Body of pancreas (tissue), 4 donors: ENCODE measurements around the gene FN3KRP. TPM values are rescaled to one million over a fixed set of nuclear protein-coding genes. Genes with fewer than 3 reads are reported as not detected.

Experiments used
- ATAC-seq: fragments of 150-250 bp; one replicate; pipeline ENCODE4 v1.9.1; 2016
- DNase-seq, 4 donors: peaks; one replicate each; pipeline ENCODE4 v3.0.0-alpha.2; 2019
- H3K27ac ChIP-seq, 4 donors: fragments of 200-600 bp; sonication (generic); 1 replicate in 3 of 4; 2 replicates in 1 of 4; pipeline versions ENCODE4 v1.5.1 to v1.6.1; 2016 to 2019; ENCODE audit warnings: mild to moderate bottlenecking in 1 of 4, mixed read lengths in 1 of 4, moderate library complexity in 1 of 4
- H3K27me3 ChIP-seq, 2 donors: fragments of 200-600 bp; sonication (generic); one replicate each; pipeline ENCODE4 v1.6.0; 2016; ENCODE audit warnings: mild to moderate bottlenecking in 1 of 2
- H3K36me3 ChIP-seq, 2 donors: fragments of 200-600 bp; sonication (generic); replicated peaks in 1 of 2; 2 replicates each; pipeline ENCODE4 v1.5.1; 2016; ENCODE audit warnings: low read depth in 2 of 2; ENCODE audit not compliant: insufficient read depth in 1 of 2
- H3K4me1 ChIP-seq: fragments of 200-600 bp; sonication (generic); one replicate; pipeline ENCODE4 v1.6.0; 2016
- H3K4me3 ChIP-seq, 2 donors: fragments of 200-600 bp; sonication (generic); 1 replicate in 1 of 2; 2 replicates in 1 of 2; pipeline ENCODE4 v1.5.1; 2016 to 2019
- H3K9me3 ChIP-seq, 3 donors: fragments of 200-600 bp; sonication (generic); 1 replicate in 2 of 3; 2 replicates in 1 of 3; pipeline ENCODE4 v1.5.1; 2016
- CTCF ChIP-seq, 7 experiments: fragments of 450-650 bp in 4 of 7; fragments of 200-600 bp in 3 of 7; sonication (generic) in 3 of 7; IDR thresholded peaks; one replicate each; pipeline ENCODE4 v1.5.1; 2016 to 2019; ENCODE audit warnings: antibody characterized with exemption in 7 of 7
- POLR2A ChIP-seq, 3 donors: fragments of 450-650 bp; IDR thresholded peaks; one replicate each; pipeline ENCODE4 v1.6.1; 2016; ENCODE audit warnings: antibody characterized with exemption in 3 of 3, mild to moderate bottlenecking in 2 of 3
- WGBS, 2 donors: methylation state at CpG; one replicate each; pipeline ENCODE4 v1.1.5; 2017; 5-methylcytosine and 5-hydroxymethylcytosine counted together
- intact Hi-C: fragments of 100-400 bp; cut with DNase I; formaldehyde crosslinking; loops from one replicate; pipeline ENCODE4 v1.15.1; 2023
- total RNA-seq, 2 donors: library from RNA; depleted of rRNA; stranded (reverse); fragments of >200 nt; gene quantifications; one replicate each; pipeline ENCODE4 v1.1.0, GENCODE V29; 2016

FN3KRP gene
- total RNA-seq, 2 donors from 2014 or later, result 7.6 to 8.0 TPM

- intact Hi-C loops, result no loop called here
- H3K4me3 ChIP-seq, result no peak overlapping the region
- no peaks in the 10 kb centered on the region for H3K9me3 ChIP-seq
- DNase-seq, result peak in 2 of 4 donors; percentile 37 to 41
- peaks cover 31% of the 10 kb centered on the region for H3K4me1 ChIP-seq
- peak overlapping the region; percentile 44 to 79 (median 71) for H3K27ac ChIP-seq
- peak; percentile 79 for ATAC-seq
- 43 to 53% methylated on average over 4 to 10 of the region's 10 CpGs for WGBS, 2 donors
- peak in 1 of 3 donors; percentile 17 for TF ChIP-seq POLR2A (IDR thresholded peaks at IDR 0.05)
- no peak for TF ChIP-seq CTCF (IDR thresholded peaks at IDR 0.05)
- H3K36me3 ChIP-seq, result no peaks in the 10 kb centered on the region
- no peaks in the 10 kb centered on the region for H3K27me3 ChIP-seq
These were observed 29.1 kb upstream of the FN3KRP start for GRCh38 chr17:82687375-82687861.

GRCh38 chr17:82687871-82688270 lies 28.6 kb upstream of the FN3KRP start:
- DNase-seq (no peak), ATAC-seq (no peak)
- H3K36me3 ChIP-seq, result no peaks in the 10 kb centered on the region
- intact Hi-C loops, result no loop called here
- H3K4me1 ChIP-seq, result peaks cover 31% of the 10 kb centered on the region
- H3K9me3 ChIP-seq, result no peaks in the 10 kb centered on the region
- no peaks in the 10 kb centered on the region for H3K27me3 ChIP-seq
- 85 to 92% methylated on average over 6 to 9 of the region's 9 CpGs for WGBS, 2 donors
- TF ChIP-seq POLR2A (IDR thresholded peaks at IDR 0.05) (no peak), CTCF (IDR thresholded peaks at IDR 0.05) (no peak)
- peak overlapping the region in 3 of 4 donors; percentile 69 to 79 (median 73) for H3K27ac ChIP-seq
- no peak overlapping the region for H3K4me3 ChIP-seq

GRCh38 chr17:82689077-82689476 lies 27.4 kb upstream of the FN3KRP start:
- Histone ChIP-seq H3K9me3 (no peaks in the 10 kb centered on the region), H3K36me3 (no peaks in the 10 kb centered on the region), H3K27me3 (no peaks in the 10 kb centered on the region), H3K4me1 (peaks cover 24% of the 10 kb centered on the region), H3K4me3 (no peak overlapping the region), H3K27ac (no peak overlapping the region)
- 91 to 93% methylated on average over 6 to 8 of the region's 8 CpGs for WGBS, 2 donors
- TF ChIP-seq POLR2A (IDR thresholded peaks at IDR 0.05) (no peak), CTCF (IDR thresholded peaks at IDR 0.05) (no peak)
- intact Hi-C loops, result no loop called here
- no peak for ATAC-seq
- DNase-seq, result no peak

- no peak for ATAC-seq
- Histone ChIP-seq H3K4me3 (no peak overlapping the region), H3K9me3 (no peaks in the 10 kb centered on the region), H3K4me1 (peaks cover 24% of the 10 kb centered on the region), H3K27me3 (no peaks in the 10 kb centered on the region), H3K27ac (no peak overlapping the region), H3K36me3 (no peaks in the 10 kb centered on the region)
- 86 to 89% methylated on average over 16 to 17 of the region's 18 CpGs for WGBS, 2 donors
- TF ChIP-seq POLR2A (IDR thresholded peaks at IDR 0.05), result no peak
- no peak for TF ChIP-seq CTCF (IDR thresholded peaks at IDR 0.05)
- no peak for DNase-seq
- intact Hi-C loops, result no loop called here
These were observed 25.6 kb upstream of the FN3KRP start for GRCh38 chr17:82690786-82691489.

GRCh38 chr17:82691714-82692113 lies 24.8 kb upstream of the FN3KRP start:
- 92 to 93% methylated on average over 8 to 13 of the region's 17 CpGs for WGBS, 2 donors
- TF ChIP-seq CTCF (IDR thresholded peaks at IDR 0.05) (no peak), POLR2A (IDR thresholded peaks at IDR 0.05) (no peak)
- no peaks in the 10 kb centered on the region for H3K9me3 ChIP-seq
- peaks cover 25% of the 10 kb centered on the region for H3K4me1 ChIP-seq
- ATAC-seq, result no peak
- no peaks in the 10 kb centered on the region for H3K27me3 ChIP-seq
- intact Hi-C loops, result no loop called here
- H3K4me3 ChIP-seq, result no peak overlapping the region
- no peaks in the 10 kb centered on the region for H3K36me3 ChIP-seq
- H3K27ac ChIP-seq, result no peak overlapping the region
- DNase-seq, result no peak
